NCI-H2029 (cell line): Measurements from ENCODE around the gene PALD1.

ENCODE experiments used
- DNase-seq: peaks from one replicate; lab custom pipeline; 2025; lab: John Stamatoyannopoulos, UW

The PALD1 gene

GRCh38 chr10:70457759-70458305 is 20.7 kb upstream of the PALD1 start:
- no peak for DNase-seq

- no peak for DNase-seq
These were observed 20.1 kb upstream of the PALD1 start for GRCh38 chr10:70458329-70459060.

DNA sequence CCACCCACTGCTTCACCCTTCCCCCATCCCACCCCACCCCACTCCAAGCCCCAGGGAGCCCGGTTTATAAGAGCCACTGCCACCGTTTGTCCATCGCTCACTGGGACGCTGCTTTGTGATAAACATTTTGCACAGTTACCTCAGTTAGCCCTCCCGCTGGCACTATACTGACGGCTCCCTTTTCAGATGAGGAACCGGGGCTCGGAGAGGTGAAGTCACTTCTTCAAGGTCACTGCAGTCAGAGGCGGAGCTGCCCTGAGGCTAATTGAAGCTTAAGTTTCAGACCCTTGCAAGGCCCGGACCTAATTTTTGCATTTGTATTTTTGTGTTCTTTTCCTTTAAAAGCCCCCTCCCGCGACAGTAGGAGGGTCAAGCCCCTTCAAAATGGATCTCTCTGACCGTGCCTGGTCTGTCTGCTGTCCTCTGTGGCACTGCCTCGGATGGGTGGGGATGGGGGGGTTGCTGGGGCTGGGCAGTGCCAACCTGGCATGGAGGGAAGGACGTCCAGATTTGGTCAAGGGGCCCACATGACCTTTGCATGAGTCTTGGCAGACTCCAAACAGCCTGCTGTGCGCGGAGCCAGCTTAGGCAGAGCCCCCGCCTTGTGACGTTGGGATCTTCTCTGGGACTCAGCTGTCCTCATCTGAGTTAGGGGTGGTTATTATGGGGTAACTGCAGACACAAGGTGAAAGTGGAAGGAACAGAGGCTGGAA is 19.4 kb upstream of the PALD1 start:
- no peak for DNase-seq

DNA sequence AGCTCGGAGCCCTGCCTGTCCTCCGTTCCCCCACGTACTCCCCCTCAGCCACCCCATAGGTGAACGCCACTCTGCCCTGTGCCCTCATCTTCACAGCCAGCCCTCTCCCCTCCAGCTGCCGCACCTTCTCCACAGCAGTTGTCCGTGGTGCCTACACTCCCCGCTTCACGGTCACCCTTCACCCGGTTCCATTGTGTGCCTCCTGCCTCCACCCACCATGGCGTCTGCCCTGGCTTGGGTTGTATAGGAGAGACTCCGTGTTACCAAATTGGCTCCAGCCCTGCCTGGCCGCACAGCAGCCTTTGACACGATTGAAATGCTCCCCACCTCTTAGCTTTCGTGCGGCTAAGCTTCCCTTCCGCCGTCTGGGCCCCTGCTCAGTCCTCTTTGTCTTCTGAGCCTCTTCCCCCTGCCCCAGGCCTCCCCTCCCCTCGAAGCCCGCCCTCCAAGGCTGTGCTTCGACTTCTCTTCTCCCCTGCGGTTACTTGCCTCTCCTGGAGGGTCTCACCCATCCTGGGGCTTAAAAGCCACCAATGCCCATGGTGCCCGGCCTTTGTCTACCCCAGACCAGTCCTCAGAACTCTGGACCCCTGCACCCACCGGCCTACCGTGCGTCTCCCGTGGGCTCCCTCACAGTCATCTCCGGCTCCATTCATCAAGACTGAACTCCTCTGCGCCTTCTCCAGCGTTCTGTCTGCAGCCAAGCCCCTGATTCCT is 18.6 kb upstream of the PALD1 start:
- no peak for DNase-seq

- DNase-seq, result no peak
These were observed 16.9 kb upstream of the PALD1 start for GRCh38 chr10:70461397-70462348.

GRCh38 chr10:70462349-70462984 is 16.1 kb upstream of the PALD1 start:
- DNase-seq, result peak; percentile 72

GRCh38 chr10:70465278-70465677 is 13.3 kb upstream of the PALD1 start:
- no peak for DNase-seq

DNA sequence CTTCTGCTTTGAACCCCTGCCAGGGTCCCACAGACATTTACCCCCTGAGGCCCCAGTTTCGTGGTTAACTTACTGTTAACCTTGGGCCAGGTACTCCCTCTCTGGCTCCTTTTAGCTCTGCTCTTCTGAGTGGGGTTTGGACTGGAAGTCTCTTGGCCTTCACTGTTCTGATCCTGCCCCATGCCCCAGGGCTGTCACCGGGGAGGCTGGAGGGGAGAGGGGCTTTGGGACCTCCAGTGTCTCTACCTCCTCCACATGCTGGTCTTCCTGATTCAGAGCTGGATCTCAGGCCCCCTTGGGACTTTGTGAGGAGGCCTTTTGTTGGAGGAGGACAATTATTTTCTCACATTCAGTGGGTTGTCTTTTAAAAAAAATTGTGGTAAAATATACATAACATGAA is 12.7 kb upstream of the PALD1 start:
- DNase-seq, result no peak

GRCh38 chr10:70466951-70467350 is 11.6 kb upstream of the PALD1 start:
- DNase-seq, result no peak

DNA sequence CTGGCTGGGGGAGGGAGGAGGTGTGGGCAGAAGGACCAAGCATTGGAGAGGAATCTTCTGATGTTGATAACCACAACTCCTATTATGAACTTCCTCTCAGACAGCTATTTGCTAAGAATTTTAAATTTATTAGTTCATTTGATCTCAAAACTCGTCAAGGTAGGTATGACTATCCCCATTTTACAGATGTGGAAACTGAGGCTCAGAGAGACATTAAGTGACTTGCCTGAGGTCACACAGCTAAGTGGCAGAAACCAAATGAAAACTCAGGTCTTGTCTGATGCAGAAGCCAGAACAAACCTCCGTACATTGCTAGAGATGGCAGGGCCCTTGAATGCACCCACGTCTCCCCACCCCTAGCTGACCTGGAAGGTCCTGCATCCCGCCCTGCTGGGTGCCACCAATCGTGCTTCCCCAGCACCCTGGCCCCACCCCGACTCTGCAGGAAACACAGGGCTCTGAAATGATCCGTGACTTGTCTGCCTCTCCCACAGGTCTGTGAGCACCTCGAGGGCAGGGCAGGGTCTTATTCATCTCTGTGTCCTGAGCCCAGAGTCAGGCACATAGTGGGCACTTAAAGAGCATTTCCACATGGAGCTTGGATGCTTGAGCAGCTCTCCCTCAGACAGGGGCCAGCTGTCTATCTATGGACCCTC is 5.6 kb upstream of the PALD1 start:
- DNase-seq, result no peak

DNA sequence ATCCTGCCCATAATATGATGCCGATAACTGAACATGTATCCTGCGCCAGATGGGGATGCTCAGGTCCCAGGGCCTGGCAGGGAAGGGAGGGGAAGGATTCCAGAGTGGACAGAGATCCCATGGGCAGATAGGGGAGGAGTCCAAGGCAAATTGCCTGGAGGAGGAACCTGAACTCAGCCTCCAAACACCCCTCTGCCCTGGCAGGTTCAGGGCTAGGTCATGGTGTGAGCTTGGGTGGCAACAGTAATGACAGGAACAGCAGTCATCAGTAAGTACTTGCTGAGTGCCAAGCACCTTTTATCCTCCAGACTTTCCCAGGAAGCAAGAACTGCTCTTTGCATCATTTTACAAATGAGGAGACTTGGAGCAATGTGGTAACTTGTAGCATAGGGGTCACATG is 3.8 kb upstream of the PALD1 start:
- no peak for DNase-seq

- DNase-seq, result no peak
These were observed 2.9 kb upstream of the PALD1 start for GRCh38 chr10:70475661-70476060.

GRCh38 chr10:70476249-70477035 is 2.1 kb upstream of the PALD1 start:
- DNase-seq, result no peak

DNA sequence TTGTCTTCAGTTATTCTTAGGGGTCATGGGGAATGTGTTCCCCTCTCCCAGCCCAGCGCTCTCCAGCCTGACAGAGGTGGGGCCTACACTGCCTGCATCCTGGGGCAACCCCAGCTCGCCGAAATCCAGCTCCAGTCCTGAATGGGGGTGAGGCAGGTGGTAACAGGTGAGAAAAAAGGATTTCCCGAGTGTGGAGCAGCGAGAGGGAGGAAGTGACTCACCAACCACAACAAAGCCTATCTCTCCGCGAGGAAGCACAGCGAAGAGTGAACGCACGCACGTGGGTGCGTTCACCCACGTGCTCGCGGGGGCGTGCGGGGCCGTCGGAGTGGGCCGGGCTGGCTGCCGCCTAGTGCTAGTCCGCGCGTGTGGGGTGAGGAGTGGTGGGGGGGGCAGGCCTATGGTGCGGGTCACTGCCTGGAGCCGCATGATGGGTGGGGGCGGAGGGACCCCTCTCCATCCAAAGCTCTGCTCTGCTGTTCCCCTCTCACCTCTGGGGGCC is 855 bp upstream of the PALD1 start:
- DNase-seq, result no peak

DNA sequence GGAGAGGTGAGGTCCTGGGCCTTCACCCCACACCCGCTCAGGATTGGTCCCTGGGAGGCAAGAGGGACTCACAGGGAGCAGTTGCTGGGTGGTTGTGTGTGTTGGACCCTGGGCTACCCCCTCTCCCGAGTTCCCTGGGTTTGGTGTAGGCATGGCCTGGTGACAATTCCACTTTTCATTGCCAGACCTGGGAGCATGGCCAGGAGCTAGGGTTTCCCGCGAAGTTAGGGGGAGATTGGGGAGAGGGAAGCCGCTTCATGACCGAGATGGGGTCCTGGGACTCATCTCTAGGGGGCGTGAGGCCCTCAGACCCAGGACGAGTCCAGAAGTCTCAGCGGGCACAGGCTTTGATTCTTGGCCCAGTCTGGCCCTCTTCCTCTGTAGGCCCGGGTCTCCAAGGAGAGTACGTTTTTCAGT is 606 bp downstream of the PALD1 start:
- DNase-seq, result no peak

DNA sequence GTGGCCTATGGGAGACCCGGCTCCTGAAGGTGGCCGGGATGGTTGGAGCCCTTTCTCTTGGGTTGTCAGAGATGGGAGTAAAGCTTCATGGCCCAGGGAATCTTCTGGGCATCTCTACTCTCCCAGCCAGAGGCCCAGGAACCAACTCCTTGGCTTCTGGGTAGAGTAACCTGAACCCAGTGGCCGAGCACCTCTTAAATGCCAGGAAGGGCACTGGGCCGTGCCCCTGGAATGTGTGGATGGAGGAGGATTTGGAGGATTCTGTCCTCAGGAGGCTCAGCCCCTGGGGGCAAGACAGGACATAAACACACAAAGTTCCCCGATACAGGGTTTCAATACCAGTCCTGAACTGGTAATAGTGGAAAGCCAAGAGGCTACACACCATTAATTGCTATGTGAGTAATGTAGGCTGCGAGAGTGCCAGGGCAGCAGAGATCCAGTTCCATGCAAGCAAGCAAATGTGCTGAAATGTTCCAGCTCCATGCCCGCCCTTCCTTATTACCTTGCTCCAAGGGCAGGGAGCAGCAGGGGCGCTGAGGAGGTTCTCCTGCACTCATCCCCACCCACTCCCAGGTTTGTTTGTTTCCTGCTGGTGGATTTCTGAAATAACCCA is 1.2 kb downstream of the PALD1 start:
- DNase-seq, result no peak

- DNase-seq, result no peak
These were observed 1.8 kb downstream of the PALD1 start for GRCh38 chr10:70480239-70480861.

DNA sequence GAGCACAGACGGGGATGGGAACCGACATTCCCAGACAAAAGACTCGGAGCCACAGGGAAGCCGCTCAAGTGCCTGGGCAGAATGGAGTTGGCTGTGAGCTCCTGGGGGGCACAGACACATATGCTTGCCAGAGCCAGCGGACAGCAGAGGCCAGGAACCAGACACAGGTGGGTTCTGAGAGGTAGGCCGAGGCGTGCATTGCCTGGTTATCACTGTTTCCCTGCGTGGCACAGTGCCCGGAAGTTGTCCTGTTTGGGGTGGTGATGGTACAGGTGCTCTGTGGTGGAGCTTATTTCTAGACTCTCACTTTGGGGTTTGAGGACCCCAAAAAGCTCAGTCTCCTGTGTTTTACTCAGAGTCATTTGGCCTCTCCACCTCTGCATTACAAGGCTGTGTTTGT is 2.5 kb downstream of the PALD1 start:
- DNase-seq, result no peak
